Body of pancreas (tissue), 4 donors: Measurements from ENCODE around the gene EIF4H. TPM values are rescaled to one million over a fixed set of nuclear protein-coding genes. Genes with fewer than 3 reads are reported as not detected.

ENCODE experiments used
- ATAC-seq: fragments of 150-250 bp; one replicate; pipeline ENCODE4 v1.9.1; 2016
- DNase-seq, 4 donors: peaks; one replicate each; pipeline ENCODE4 v3.0.0-alpha.2; 2019
- H3K27ac ChIP-seq, 4 donors: fragments of 200-600 bp; sonication (generic); 1 replicate in 3 of 4; 2 replicates in 1 of 4; pipeline versions ENCODE4 v1.5.1 to v1.6.1; 2016 to 2019; ENCODE audit warnings: mild to moderate bottlenecking in 1 of 4, mixed read lengths in 1 of 4, moderate library complexity in 1 of 4
- H3K27me3 ChIP-seq, 2 donors: fragments of 200-600 bp; sonication (generic); one replicate each; pipeline ENCODE4 v1.6.0; 2016; ENCODE audit warnings: mild to moderate bottlenecking in 1 of 2
- H3K36me3 ChIP-seq, 2 donors: fragments of 200-600 bp; sonication (generic); replicated peaks in 1 of 2; 2 replicates each; pipeline ENCODE4 v1.5.1; 2016; ENCODE audit warnings: low read depth in 2 of 2; ENCODE audit not compliant: insufficient read depth in 1 of 2
- H3K4me1 ChIP-seq: fragments of 200-600 bp; sonication (generic); one replicate; pipeline ENCODE4 v1.6.0; 2016
- H3K4me3 ChIP-seq, 2 donors: fragments of 200-600 bp; sonication (generic); 1 replicate in 1 of 2; 2 replicates in 1 of 2; pipeline ENCODE4 v1.5.1; 2016 to 2019
- H3K9me3 ChIP-seq, 3 donors: fragments of 200-600 bp; sonication (generic); 1 replicate in 2 of 3; 2 replicates in 1 of 3; pipeline ENCODE4 v1.5.1; 2016
- CTCF ChIP-seq, 7 experiments: fragments of 450-650 bp in 4 of 7; fragments of 200-600 bp in 3 of 7; sonication (generic) in 3 of 7; IDR thresholded peaks; one replicate each; pipeline ENCODE4 v1.5.1; 2016 to 2019; ENCODE audit warnings: antibody characterized with exemption in 7 of 7
- POLR2A ChIP-seq, 3 donors: fragments of 450-650 bp; IDR thresholded peaks; one replicate each; pipeline ENCODE4 v1.6.1; 2016; ENCODE audit warnings: antibody characterized with exemption in 3 of 3, mild to moderate bottlenecking in 2 of 3
- WGBS, 2 donors: methylation state at CpG; one replicate each; pipeline ENCODE4 v1.1.5; 2017; 5-methylcytosine and 5-hydroxymethylcytosine counted together
- intact Hi-C: fragments of 100-400 bp; cut with DNase I; formaldehyde crosslinking; loops from one replicate; pipeline ENCODE4 v1.15.1; 2023
- total RNA-seq, 2 donors: library from RNA; depleted of rRNA; stranded (reverse); fragments of >200 nt; gene quantifications; one replicate each; pipeline ENCODE4 v1.1.0, GENCODE V29; 2016

Gene EIF4H
- total RNA-seq, 2 donors from 2014 or later: 107 to 163 TPM

GRCh38 chr7:74220229-74220628 is 46.1 kb downstream of the EIF4H start:
- ATAC-seq (no peak), DNase-seq (no peak)
- no peak overlapping the region for H3K4me3 ChIP-seq
- no peaks in the 10 kb centered on the region for H3K9me3 ChIP-seq
- TF ChIP-seq POLR2A (IDR thresholded peaks at IDR 0.05): no peak
- TF ChIP-seq CTCF (IDR thresholded peaks at IDR 0.05): no peak
- intact Hi-C loops: no loop called here
- no peak overlapping the region for H3K27ac ChIP-seq
- H3K4me1 ChIP-seq: no peaks in the 10 kb centered on the region
- WGBS, 2 donors: 80 to 97% methylated on average over 5 to 9 of the region's 9 CpGs
- no peaks in the 10 kb centered on the region for H3K36me3 ChIP-seq
- no peaks in the 10 kb centered on the region for H3K27me3 ChIP-seq

GRCh38 chr7:74221713-74222112 is 47.6 kb downstream of the EIF4H start:
- TF ChIP-seq POLR2A (IDR thresholded peaks at IDR 0.05) (no peak), CTCF (IDR thresholded peaks at IDR 0.05) (no peak)
- no peak for DNase-seq
- no peaks in the 10 kb centered on the region for H3K9me3 ChIP-seq
- intact Hi-C loops: no loop called here
- 91 to 98% methylated on average over 11 of the region's 11 CpGs for WGBS, 2 donors
- H3K4me1 ChIP-seq: no peaks in the 10 kb centered on the region
- no peaks in the 10 kb centered on the region for H3K27me3 ChIP-seq
- H3K4me3 ChIP-seq: no peak overlapping the region
- no peak for ATAC-seq
- no peak overlapping the region for H3K27ac ChIP-seq
- H3K36me3 ChIP-seq: no peaks in the 10 kb centered on the region

GRCh38 chr7:74222851-74223710 is 48.9 kb downstream of the EIF4H start:
- no peaks in the 10 kb centered on the region for H3K36me3 ChIP-seq
- H3K27ac ChIP-seq: no peak overlapping the region
- 82 to 88% methylated on average over 14 to 17 of the region's 17 CpGs for WGBS, 2 donors
- TF ChIP-seq CTCF (IDR thresholded peaks at IDR 0.05): no peak
- no peak for TF ChIP-seq POLR2A (IDR thresholded peaks at IDR 0.05)
- no peaks in the 10 kb centered on the region for H3K9me3 ChIP-seq
- DNase-seq (no peak), ATAC-seq (no peak)
- intact Hi-C loops: no loop called here
- no peaks in the 10 kb centered on the region for H3K4me1 ChIP-seq
- H3K4me3 ChIP-seq: no peak overlapping the region
- H3K27me3 ChIP-seq: no peaks in the 10 kb centered on the region

GRCh38 chr7:74223711-74224510 is 49.8 kb downstream of the EIF4H start:
- Histone ChIP-seq H3K36me3 (no peaks in the 10 kb centered on the region), H3K4me1 (no peaks in the 10 kb centered on the region), H3K4me3 (no peak overlapping the region), H3K27me3 (no peaks in the 10 kb centered on the region), H3K9me3 (no peaks in the 10 kb centered on the region), H3K27ac (no peak overlapping the region)
- no peak for TF ChIP-seq CTCF (IDR thresholded peaks at IDR 0.05)
- no peak for TF ChIP-seq POLR2A (IDR thresholded peaks at IDR 0.05)
- no peak for DNase-seq
- 62 to 79% methylated on average over 6 to 18 of the region's 18 CpGs for WGBS, 2 donors
- intact Hi-C loops: no loop called here
- no peak for ATAC-seq
